ENCODE data around the gene MYH7B.

GRCh38 chr20:34949120-34949519, 6.5 kb upstream of the MYH7B start:
- TF ChIP-seq CTCF (IDR thresholded peaks at IDR 0.05) (no peak), POLR2A (IDR thresholded peaks at IDR 0.05) (no peak)

Measured in gastroesophageal sphincter (tissue), 3 donors.